GM12878 (cell line): ENCODE measurements around the gene BGLAP.

Experiments
- CHD2 ChIP-seq: IDR thresholded peaks from 2 replicates; pipeline ENCODE4 v1.6.1; 2011; ENCODE audit warnings: low read depth, low read length, improper control_type of control experiment, borderline replicate concordance
- EP300 ChIP-seq, 2 experiments: fragments of 150-350 bp in 1 of 2; IDR thresholded peaks; 2 replicates each; pipeline ENCODE4 v1.6.1; 2011 to 2012; ENCODE audit warnings: low read depth in 2 of 2, low read length in 2 of 2, borderline replicate concordance in 1 of 2, improper control_type of control experiment in 1 of 2, inconsistent platforms in 1 of 2; ENCODE audit not compliant: control insufficient read depth in 1 of 2
- EZH2 ChIP-seq: IDR thresholded peaks from 2 replicates; pipeline ENCODE4 v1.6.1; 2012; ENCODE audit warnings: low read depth, mild to moderate bottlenecking, control low read depth, inconsistent platforms, low read length, borderline replicate concordance; ENCODE audit not compliant: control insufficient read depth
- FOXM1 ChIP-seq: IDR thresholded peaks from 2 replicates; pipeline ENCODE4 v1.6.1; 2012; ENCODE audit warnings: low read depth, mild to moderate bottlenecking, inconsistent platforms, low read length, moderate library complexity
- MTA2 ChIP-seq: fragments of 450-650 bp; IDR thresholded peaks from 2 replicates; pipeline ENCODE4 v1.6.1; 2016; ENCODE audit warnings: low read depth, mild to moderate bottlenecking, moderate library complexity
- MYC ChIP-seq: IDR thresholded peaks from 2 replicates; pipeline ENCODE4 v1.6.1; 2011; ENCODE audit warnings: mild to moderate bottlenecking, low read length, moderate library complexity, inconsistent platforms; ENCODE audit not compliant: insufficient read depth, insufficient replicate concordance, insufficient read length, severe bottlenecking
- POLR2A ChIP-seq: IDR thresholded peaks from 2 replicates; pipeline ENCODE4 v1.6.1; 2011; ENCODE audit warnings: low read depth, mild to moderate bottlenecking, low read length
- RFX5 ChIP-seq: IDR thresholded peaks from 2 replicates; pipeline ENCODE4 v1.6.1; 2011; ENCODE audit warnings: low read depth, low read length, improper control_type of control experiment
- SPI1 ChIP-seq: IDR thresholded peaks from 2 replicates; pipeline ENCODE4 v1.6.1; 2011; ENCODE audit warnings: low read depth, mild to moderate bottlenecking, low read length, moderate library complexity, borderline replicate concordance; ENCODE audit not compliant: insufficient read depth
- TF ChIP-seq, protein P1 (sequence below), 3 experiments: IDR thresholded peaks in 2 of 3; conservative IDR thresholded peaks in 1 of 3; 2 replicates each; pipeline ENCODE4 v1.5.1; 2011; ENCODE audit warnings: low read depth in 3 of 3, low read length in 3 of 3, mild to moderate bottlenecking in 3 of 3, control low read depth in 2 of 3, moderate library complexity in 2 of 3, inconsistent platforms in 1 of 3, mixed read lengths in 1 of 3; ENCODE audit not compliant: control insufficient read depth in 2 of 3, insufficient read depth in 1 of 3; ENCODE audit errors: extremely low read depth in 1 of 3
- TF ChIP-seq, protein P2 (sequence below): IDR thresholded peaks from 2 replicates; pipeline ENCODE4 v1.6.1; 2011; ENCODE audit warnings: low read depth, low read length, improper control_type of control experiment, borderline replicate concordance
- TF ChIP-seq, protein P3 (sequence below): IDR thresholded peaks from 2 replicates; pipeline ENCODE4 v1.6.1; 2012; ENCODE audit warnings: low read length, inconsistent platforms

DNA sequence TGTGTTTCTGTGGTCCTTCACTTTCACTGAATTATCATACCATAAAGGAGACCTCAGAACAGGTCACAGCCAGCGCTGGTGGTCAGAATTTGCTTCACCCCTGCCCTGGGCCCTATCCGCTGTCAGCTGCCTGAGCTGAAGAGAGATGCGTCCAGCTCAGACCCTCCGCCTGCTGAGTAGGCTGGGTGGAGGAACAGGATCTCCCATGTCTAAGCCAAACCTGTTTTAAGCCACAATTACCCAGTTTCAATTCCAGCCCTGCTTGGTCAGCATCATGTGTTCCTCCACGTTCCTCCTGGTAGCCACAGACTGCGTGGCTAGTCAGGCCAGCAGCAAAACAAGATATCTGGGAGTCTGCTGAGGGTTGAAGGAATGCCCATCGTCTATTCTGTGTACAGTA is 13.5 kb upstream of the BGLAP start:
- TF ChIP-seq, protein P1, sequence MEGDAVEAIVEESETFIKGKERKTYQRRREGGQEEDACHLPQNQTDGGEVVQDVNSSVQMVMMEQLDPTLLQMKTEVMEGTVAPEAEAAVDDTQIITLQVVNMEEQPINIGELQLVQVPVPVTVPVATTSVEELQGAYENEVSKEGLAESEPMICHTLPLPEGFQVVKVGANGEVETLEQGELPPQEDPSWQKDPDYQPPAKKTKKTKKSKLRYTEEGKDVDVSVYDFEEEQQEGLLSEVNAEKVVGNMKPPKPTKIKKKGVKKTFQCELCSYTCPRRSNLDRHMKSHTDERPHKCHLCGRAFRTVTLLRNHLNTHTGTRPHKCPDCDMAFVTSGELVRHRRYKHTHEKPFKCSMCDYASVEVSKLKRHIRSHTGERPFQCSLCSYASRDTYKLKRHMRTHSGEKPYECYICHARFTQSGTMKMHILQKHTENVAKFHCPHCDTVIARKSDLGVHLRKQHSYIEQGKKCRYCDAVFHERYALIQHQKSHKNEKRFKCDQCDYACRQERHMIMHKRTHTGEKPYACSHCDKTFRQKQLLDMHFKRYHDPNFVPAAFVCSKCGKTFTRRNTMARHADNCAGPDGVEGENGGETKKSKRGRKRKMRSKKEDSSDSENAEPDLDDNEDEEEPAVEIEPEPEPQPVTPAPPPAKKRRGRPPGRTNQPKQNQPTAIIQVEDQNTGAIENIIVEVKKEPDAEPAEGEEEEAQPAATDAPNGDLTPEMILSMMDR (IDR thresholded peaks at IDR 0.05 in 2 of 3, conservative IDR thresholded peaks at IDR 0.05 in 1 of 3; ENCODE audit: control insufficient read depth in 2 of 3, extremely low read depth in 1 of 3, insufficient read depth in 1 of 3, low read depth in 3 of 3, low read length in 3 of 3): no peak
- TF ChIP-seq CHD2 (no peak), EZH2 (no peak), FOXM1 (no peak), POLR2A (no peak), MTA2 (no peak), EP300 (IDR thresholded peaks at IDR 0.05; ENCODE audit: borderline replicate concordance in 1 of 2, control insufficient read depth in 1 of 2, low read depth in 2 of 2, low read length in 2 of 2) (no peak), RFX5 (no peak), MYC (no peak), SPI1 (no peak)
- TF ChIP-seq, protein P2, sequence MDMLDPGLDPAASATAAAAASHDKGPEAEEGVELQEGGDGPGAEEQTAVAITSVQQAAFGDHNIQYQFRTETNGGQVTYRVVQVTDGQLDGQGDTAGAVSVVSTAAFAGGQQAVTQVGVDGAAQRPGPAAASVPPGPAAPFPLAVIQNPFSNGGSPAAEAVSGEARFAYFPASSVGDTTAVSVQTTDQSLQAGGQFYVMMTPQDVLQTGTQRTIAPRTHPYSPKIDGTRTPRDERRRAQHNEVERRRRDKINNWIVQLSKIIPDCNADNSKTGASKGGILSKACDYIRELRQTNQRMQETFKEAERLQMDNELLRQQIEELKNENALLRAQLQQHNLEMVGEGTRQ: no peak
- TF ChIP-seq, protein P3, sequence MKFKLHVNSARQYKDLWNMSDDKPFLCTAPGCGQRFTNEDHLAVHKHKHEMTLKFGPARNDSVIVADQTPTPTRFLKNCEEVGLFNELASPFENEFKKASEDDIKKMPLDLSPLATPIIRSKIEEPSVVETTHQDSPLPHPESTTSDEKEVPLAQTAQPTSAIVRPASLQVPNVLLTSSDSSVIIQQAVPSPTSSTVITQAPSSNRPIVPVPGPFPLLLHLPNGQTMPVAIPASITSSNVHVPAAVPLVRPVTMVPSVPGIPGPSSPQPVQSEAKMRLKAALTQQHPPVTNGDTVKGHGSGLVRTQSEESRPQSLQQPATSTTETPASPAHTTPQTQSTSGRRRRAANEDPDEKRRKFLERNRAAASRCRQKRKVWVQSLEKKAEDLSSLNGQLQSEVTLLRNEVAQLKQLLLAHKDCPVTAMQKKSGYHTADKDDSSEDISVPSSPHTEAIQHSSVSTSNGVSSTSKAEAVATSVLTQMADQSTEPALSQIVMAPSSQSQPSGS: no peak
